Astrocyte of the hippocampus (primary cell): ENCODE data around the gene TRPV4.
A peak's percentile ranks its signal among the peaks of the same experiment; 100 is the strongest.

Source experiments
- DNase-seq: peaks from one replicate; pipeline ENCODE4 v3.0.0; 2011; ENCODE audit warnings: low read depth, low spot score

Gene TRPV4

GRCh38 chr12:109828754-109829511 is 4.3 kb downstream of the TRPV4 start:
- DNase-seq, result no peak

GRCh38 chr12:109827566-109828550 is 5.3 kb downstream of the TRPV4 start:
- no peak for DNase-seq

- DNase-seq, result no peak
Measured at GRCh38 chr12:109827080-109827479, 6.1 kb downstream of the TRPV4 start.

GRCh38 chr12:109824731-109825130 is 8.5 kb downstream of the TRPV4 start:
- no peak for DNase-seq

GRCh38 chr12:109822951-109823411 is 10.2 kb downstream of the TRPV4 start:
- peak; percentile 20 for DNase-seq

- no peak for DNase-seq
Measured at GRCh38 chr12:109822416-109822815, 10.8 kb downstream of the TRPV4 start.

GRCh38 chr12:109821968-109822367 is 11.2 kb downstream of the TRPV4 start:
- no peak for DNase-seq

GRCh38 chr12:109820816-109821381 is 12.3 kb downstream of the TRPV4 start:
- no peak for DNase-seq

- DNase-seq, result peak; percentile 34
Measured at GRCh38 chr12:109818905-109819500, 14.2 kb downstream of the TRPV4 start.

- DNase-seq, result no peak
Measured at GRCh38 chr12:109818253-109818652, 14.9 kb downstream of the TRPV4 start.

GRCh38 chr12:109817627-109818231 is 15.5 kb downstream of the TRPV4 start:
- no peak for DNase-seq

GRCh38 chr12:109816870-109817269 is 16.3 kb downstream of the TRPV4 start:
- no peak for DNase-seq

- no peak for DNase-seq
Measured at GRCh38 chr12:109815757-109816617, 17.2 kb downstream of the TRPV4 start.

- DNase-seq, result no peak
Measured at GRCh38 chr12:109815225-109815624, 18.0 kb downstream of the TRPV4 start.

GRCh38 chr12:109814600-109815150 is 18.5 kb downstream of the TRPV4 start:
- no peak for DNase-seq

GRCh38 chr12:109813810-109814416 is 19.3 kb downstream of the TRPV4 start:
- DNase-seq, result no peak

GRCh38 chr12:109811624-109811995 is 21.6 kb downstream of the TRPV4 start:
- DNase-seq, result no peak

- no peak for DNase-seq
Measured at GRCh38 chr12:109810954-109811623, 22.1 kb downstream of the TRPV4 start.
